Trophoblast cell (in vitro differentiated cells and primary cell): ENCODE measurements around the gene ETS2.

ENCODE experiments used
- DNase-seq, 2 donors: peaks; one replicate each; pipeline ENCODE4 v3.0.0-alpha.2; 2016
- H2AFZ ChIP-seq: 2 replicates; pipeline ENCODE4 v1.6.1; 2013; ENCODE audit warnings: low read length, moderate library complexity, mild to moderate bottlenecking; ENCODE audit not compliant: insufficient read depth, poor library complexity
- H2AK5ac ChIP-seq: 2 replicates; pipeline ENCODE4 v1.6.1; 2013; ENCODE audit warnings: mild to moderate bottlenecking, low read length
- H2BK120ac ChIP-seq: 2 replicates; pipeline ENCODE4 v1.6.1; 2013; ENCODE audit warnings: low read length, mild to moderate bottlenecking, moderate library complexity; ENCODE audit not compliant: insufficient read depth, poor library complexity
- H2BK12ac ChIP-seq: 2 replicates; pipeline ENCODE4 v1.6.1; 2013; ENCODE audit warnings: mild to moderate bottlenecking, low read length, moderate library complexity
- H2BK5ac ChIP-seq: 2 replicates; pipeline ENCODE4 v1.6.1; 2013; ENCODE audit warnings: low read length, low read depth, moderate library complexity, mild to moderate bottlenecking; ENCODE audit not compliant: poor library complexity
- H3K14ac ChIP-seq: 2 replicates; pipeline ENCODE4 v1.6.1; 2013; ENCODE audit warnings: mild to moderate bottlenecking, low read length
- H3K18ac ChIP-seq: 2 replicates; pipeline ENCODE4 v1.6.1; 2013; ENCODE audit warnings: mild to moderate bottlenecking, low read length
- H3K23ac ChIP-seq: 2 replicates; pipeline ENCODE4 v1.6.1; 2013; ENCODE audit warnings: low read length
- H3K27ac ChIP-seq: 2 replicates; pipeline ENCODE4 v1.5.1; 2013; ENCODE audit warnings: low read depth, mild to moderate bottlenecking, inconsistent platforms, low read length, moderate library complexity
- H3K27me3 ChIP-seq: 2 replicates; pipeline ENCODE4 v1.6.1; 2013; ENCODE audit warnings: inconsistent platforms, mild to moderate bottlenecking, low read length, moderate library complexity; ENCODE audit not compliant: insufficient read depth
- H3K36me3 ChIP-seq, 2 experiments: 1 replicate in 1 of 2; 2 replicates in 1 of 2; pipeline ENCODE4 v1.6.1; 2013; ENCODE audit warnings: low read length in 2 of 2, mild to moderate bottlenecking in 2 of 2, moderate library complexity in 1 of 2; ENCODE audit not compliant: insufficient read depth in 2 of 2, control insufficient read depth in 1 of 2
- H3K4ac ChIP-seq: 2 replicates; pipeline ENCODE4 v1.6.1; 2013; ENCODE audit warnings: low read depth, mild to moderate bottlenecking, low read length, moderate library complexity
- H3K4me1 ChIP-seq, 2 experiments: 1 replicate in 1 of 2; 2 replicates in 1 of 2; pipeline ENCODE4 v1.6.1; 2013; ENCODE audit warnings: low read length in 2 of 2, mild to moderate bottlenecking in 2 of 2, moderate library complexity in 1 of 2; ENCODE audit not compliant: insufficient read depth in 2 of 2, control insufficient read depth in 1 of 2
- H3K4me2 ChIP-seq: 2 replicates; pipeline ENCODE4 v1.6.1; 2013; ENCODE audit warnings: inconsistent platforms, mild to moderate bottlenecking, low read length, moderate library complexity
- H3K4me3 ChIP-seq: 2 replicates; pipeline ENCODE4 v1.5.1; 2013; ENCODE audit warnings: mild to moderate bottlenecking, low read depth, low read length, inconsistent platforms
- H3K79me1 ChIP-seq: one replicate; pipeline ENCODE4 v1.6.1; 2013; ENCODE audit warnings: low read length
- H3K79me2 ChIP-seq: 2 replicates; pipeline ENCODE4 v1.6.1; 2013; ENCODE audit warnings: low read length, mild to moderate bottlenecking; ENCODE audit not compliant: control insufficient read depth, insufficient read depth, poor library complexity
- H3K9ac ChIP-seq: 2 replicates; pipeline ENCODE4 v1.6.1; 2013; ENCODE audit warnings: mild to moderate bottlenecking, low read length
- H3K9me3 ChIP-seq: 2 replicates; pipeline ENCODE4 v1.6.1; 2013; ENCODE audit warnings: low read depth, mild to moderate bottlenecking, control low read depth, inconsistent platforms, low read length; ENCODE audit not compliant: insufficient read depth
- H4K12ac ChIP-seq: 2 replicates; pipeline ENCODE4 v1.6.1; 2013; ENCODE audit warnings: low read depth, mild to moderate bottlenecking, low read length, moderate library complexity
- H4K8ac ChIP-seq: 2 replicates; pipeline ENCODE4 v1.6.1; 2013; ENCODE audit warnings: low read depth, mild to moderate bottlenecking, low read length, moderate library complexity
- H4K91ac ChIP-seq: one replicate; pipeline ENCODE4 v1.6.1; 2013; ENCODE audit warnings: low read depth, mild to moderate bottlenecking, low read length, moderate library complexity
- WGBS: extraction: QIAGEN DNeasy Blood & Tissue Kit; methylation state at CpG from one replicate; pipeline ENCODE4 v1.1.7; 2013; ENCODE audit warnings: missing lambda C conversion rate; ENCODE audit not compliant: insufficient read length, insufficient coverage; ENCODE audit errors: extremely low coverage; 5-methylcytosine and 5-hydroxymethylcytosine counted together

The ETS2 gene

DNA sequence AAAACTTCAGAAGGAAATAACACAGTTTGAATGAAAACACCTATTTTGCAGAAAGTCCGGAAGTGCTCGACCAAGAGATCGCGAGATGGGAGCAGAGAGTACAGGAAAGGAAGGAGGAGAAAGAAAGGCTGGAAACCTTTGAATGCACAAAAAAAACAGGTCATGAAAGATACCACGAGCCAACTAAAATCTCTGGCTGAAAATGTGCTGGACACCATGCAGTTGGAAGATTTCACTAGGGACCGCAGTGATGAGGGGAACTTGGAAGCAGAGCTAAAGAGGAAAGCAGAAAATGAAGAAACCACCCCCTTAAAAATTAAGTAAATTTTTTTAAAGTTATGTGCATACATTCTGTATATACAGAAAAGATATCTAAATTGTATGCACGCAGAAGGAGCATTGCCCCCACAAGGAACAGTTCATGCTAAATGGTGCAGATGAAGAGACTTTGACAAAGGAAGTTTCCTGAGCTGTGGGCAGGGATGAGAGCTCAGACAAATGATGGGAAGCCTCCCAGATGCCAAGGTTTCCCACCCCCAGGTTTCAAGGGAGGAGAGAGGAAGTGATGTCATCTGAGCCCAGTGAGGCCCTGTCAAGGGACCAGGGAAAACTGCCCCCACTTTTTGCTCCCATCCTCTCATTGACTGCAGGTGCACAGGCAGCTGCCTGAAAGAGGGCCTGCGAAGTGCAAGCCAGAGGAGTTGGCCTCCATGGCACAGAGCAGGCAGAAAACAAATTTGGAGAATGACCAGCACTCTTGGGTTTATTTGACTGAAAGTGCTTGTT lies 52.5 kb downstream of the ETS2 start:
- Histone ChIP-seq H3K79me2 (no peaks in the 10 kb centered on the region), H2AK5ac (no peak overlapping the region), H3K27ac (no peak overlapping the region), H3K4me1 (peaks cover 0 to 4% of the 10 kb centered on the region in 2 experiments), H4K12ac (no peak overlapping the region), H3K23ac (no peak overlapping the region), H3K4ac (no peak overlapping the region), H3K36me3 (no peaks in the 10 kb centered on the region), H2AFZ (no peak overlapping the region), H4K8ac (no peak overlapping the region), H2BK5ac (no peak overlapping the region), H3K4me3 (no peak overlapping the region), H3K18ac (no peak overlapping the region), H2BK12ac (no peak overlapping the region), H2BK120ac (no peak overlapping the region), H3K4me2 (no peak overlapping the region), H3K79me1 (no peaks in the 10 kb centered on the region), H3K9me3 (peaks cover 2% of the 10 kb centered on the region), H4K91ac (no peak overlapping the region), H3K14ac (no peak overlapping the region), H3K27me3 (no peaks in the 10 kb centered on the region), H3K9ac (no peak overlapping the region)
- no peak for DNase-seq
- no CpG with 5 or more reads among the region's 8 CpGs for WGBS

DNA sequence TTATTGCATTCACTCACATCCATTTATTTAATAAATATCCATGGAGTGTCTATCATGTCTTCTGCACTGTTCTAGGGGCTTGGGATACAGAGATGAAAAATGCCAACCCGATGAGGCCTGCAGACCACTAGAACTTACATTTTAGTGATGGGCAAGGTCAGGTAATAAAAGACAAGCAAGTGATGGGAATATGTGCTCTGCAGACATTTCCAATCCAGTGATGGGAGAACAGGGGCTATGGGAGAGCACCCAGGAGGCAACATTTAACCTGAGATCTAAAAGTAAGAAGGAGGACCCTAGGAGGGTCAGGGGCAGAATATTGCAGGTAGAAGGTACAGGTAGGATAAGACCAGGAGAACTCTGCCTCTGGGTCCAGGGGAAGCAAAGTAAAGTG lies 53.1 kb downstream of the ETS2 start:
- Histone ChIP-seq H4K91ac (no peak overlapping the region), H3K9ac (no peak overlapping the region), H3K4me3 (no peak overlapping the region), H2AK5ac (no peak overlapping the region), H3K27me3 (no peaks in the 10 kb centered on the region), H3K4me1 (no peaks in the 10 kb centered on the region), H2AFZ (no peak overlapping the region), H3K18ac (no peak overlapping the region), H3K4me2 (no peak overlapping the region), H3K4ac (no peak overlapping the region), H3K79me2 (no peaks in the 10 kb centered on the region), H3K79me1 (no peaks in the 10 kb centered on the region), H2BK5ac (no peak overlapping the region), H4K12ac (no peak overlapping the region), H2BK12ac (no peak overlapping the region), H4K8ac (no peak overlapping the region), H3K27ac (no peak overlapping the region), H3K14ac (no peak overlapping the region), H2BK120ac (no peak overlapping the region), H3K36me3 (no peaks in the 10 kb centered on the region), H3K9me3 (peaks cover 2% of the 10 kb centered on the region), H3K23ac (no peak overlapping the region)
- no CpG with 5 or more reads among the region's 1 CpG for WGBS
- no peak for DNase-seq

DNA sequence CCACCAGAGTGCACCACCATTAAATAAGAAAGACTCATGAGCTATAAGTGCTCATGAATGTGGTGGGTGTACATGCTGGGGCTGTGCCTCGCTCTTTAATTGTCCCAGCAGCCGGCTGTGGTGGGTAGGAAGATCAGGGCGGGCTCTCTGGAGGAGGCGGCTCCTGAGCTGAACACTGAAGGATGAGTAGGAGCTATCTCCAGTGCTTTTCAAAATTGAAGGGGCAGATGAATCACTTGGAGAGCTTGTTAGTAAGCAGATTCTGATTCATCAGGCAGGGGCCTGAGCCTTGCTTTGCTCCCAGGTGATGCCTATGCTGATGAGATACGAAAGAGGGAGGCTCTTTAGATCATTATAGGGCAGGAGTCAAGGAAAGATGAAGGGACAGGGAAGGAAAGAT lies 54.1 kb downstream of the ETS2 start:
- Histone ChIP-seq H3K23ac (no peak overlapping the region), H3K36me3 (no peaks in the 10 kb centered on the region), H3K9ac (no peak overlapping the region), H4K91ac (no peak overlapping the region), H3K14ac (no peak overlapping the region), H2AK5ac (no peak overlapping the region), H2AFZ (no peak overlapping the region), H3K18ac (no peak overlapping the region), H2BK5ac (no peak overlapping the region), H3K4me3 (no peak overlapping the region), H4K12ac (no peak overlapping the region), H2BK120ac (no peak overlapping the region), H3K4me2 (no peak overlapping the region), H3K4me1 (no peaks in the 10 kb centered on the region), H4K8ac (no peak overlapping the region), H3K79me2 (no peaks in the 10 kb centered on the region), H3K27me3 (no peaks in the 10 kb centered on the region), H3K9me3 (peaks cover 2% of the 10 kb centered on the region), H3K4ac (no peak overlapping the region), H3K27ac (no peak overlapping the region), H2BK12ac (no peak overlapping the region), H3K79me1 (no peaks in the 10 kb centered on the region)
- WGBS: no CpG with 5 or more reads among the region's 5 CpGs
- DNase-seq: no peak

DNA sequence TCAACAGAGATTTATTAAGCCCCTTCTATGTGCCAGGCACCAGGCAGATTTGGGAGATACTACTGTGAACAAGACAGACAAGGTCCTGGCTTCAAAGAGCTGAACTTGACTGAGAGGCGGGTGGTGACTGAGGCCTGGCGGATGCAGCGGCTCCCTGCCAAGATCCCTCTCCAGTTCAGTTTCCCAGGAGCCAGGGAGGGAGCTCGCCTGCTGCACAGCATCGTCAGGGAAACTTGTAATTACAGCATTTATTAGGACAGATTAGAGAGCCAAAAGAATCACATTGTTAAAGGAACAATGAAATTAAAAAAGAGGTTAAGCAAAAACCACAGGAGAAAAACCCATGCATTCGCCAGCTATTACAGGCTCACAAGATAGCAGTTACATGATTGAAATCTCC lies 55.3 kb downstream of the ETS2 start:
- no CpG with 5 or more reads among the region's 6 CpGs for WGBS
- H3K18ac ChIP-seq: no peak overlapping the region
- H3K27me3 ChIP-seq: no peaks in the 10 kb centered on the region
- no peaks in the 10 kb centered on the region for H3K79me1 ChIP-seq
- H3K4me2 ChIP-seq: no peak overlapping the region
- no peak overlapping the region for H4K12ac ChIP-seq
- no peaks in the 10 kb centered on the region for H3K4me1 ChIP-seq
- peaks cover 2% of the 10 kb centered on the region for H3K9me3 ChIP-seq
- H2AFZ ChIP-seq: no peak overlapping the region
- H4K8ac ChIP-seq: no peak overlapping the region
- H3K4me3 ChIP-seq: no peak overlapping the region
- no peak overlapping the region for H3K27ac ChIP-seq
- H2AK5ac ChIP-seq: no peak overlapping the region
- H4K91ac ChIP-seq: no peak overlapping the region
- no peaks in the 10 kb centered on the region for H3K36me3 ChIP-seq
- H3K23ac ChIP-seq: no peak overlapping the region
- no peak overlapping the region for H3K9ac ChIP-seq
- no peak overlapping the region for H2BK5ac ChIP-seq
- H2BK120ac ChIP-seq: no peak overlapping the region
- H2BK12ac ChIP-seq: no peak overlapping the region
- H3K14ac ChIP-seq: no peak overlapping the region
- no peak overlapping the region for H3K4ac ChIP-seq
- no peak for DNase-seq
- no peaks in the 10 kb centered on the region for H3K79me2 ChIP-seq
